ENCODE results near the gene ADCY1. TPM values are rescaled to one million over a fixed set of nuclear protein-coding genes. Genes with fewer than 3 reads are reported as not detected.

Gene ADCY1
- total RNA-seq, 6 donors from 2014 or later: 0.46 to 4.1 (median 1.2) TPM

DNA sequence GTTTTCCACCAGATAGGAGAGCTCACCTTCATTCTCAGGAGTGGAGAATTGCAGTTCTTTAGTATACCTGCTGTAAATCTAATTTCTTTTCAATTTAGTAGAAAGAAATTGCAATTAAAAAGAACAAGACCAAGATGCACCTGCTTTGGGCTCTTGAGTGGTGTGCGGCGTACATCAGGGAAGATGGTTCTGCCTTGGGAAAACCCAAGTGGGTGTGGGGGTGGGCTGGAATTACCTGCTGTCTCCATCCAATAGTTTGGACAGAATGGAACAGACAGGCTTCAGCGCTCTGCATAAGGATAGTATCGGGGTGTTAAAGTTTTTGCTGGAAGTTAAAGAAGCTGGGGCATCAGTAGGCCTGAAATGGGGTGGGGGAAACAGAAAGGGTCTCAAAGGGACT, 7.2 kb upstream of the ADCY1 start:
- 92 to 96% methylated on average over 4 of the region's 4 CpGs for WGBS, 2 donors
- Histone ChIP-seq H3K27ac (no peak overlapping the region), H3K4me3 (no peak overlapping the region), H3K36me3 (no peaks in the 10 kb centered on the region), H3K27me3 (no peaks in the 10 kb centered on the region), H3K4me1 (peaks cover 0 to 3% (median 0%) of the 10 kb centered on the region in 4 donors), H3K9me3 (no peaks in the 10 kb centered on the region)
- TF ChIP-seq EP300 (IDR thresholded peaks at IDR 0.05) (no peak), POLR2A (IDR thresholded peaks at IDR 0.05) (no peak)
- DNase-seq (no peak), ATAC-seq (ENCODE audit: low FRiP score in 2 of 2) (no peak)

DNA sequence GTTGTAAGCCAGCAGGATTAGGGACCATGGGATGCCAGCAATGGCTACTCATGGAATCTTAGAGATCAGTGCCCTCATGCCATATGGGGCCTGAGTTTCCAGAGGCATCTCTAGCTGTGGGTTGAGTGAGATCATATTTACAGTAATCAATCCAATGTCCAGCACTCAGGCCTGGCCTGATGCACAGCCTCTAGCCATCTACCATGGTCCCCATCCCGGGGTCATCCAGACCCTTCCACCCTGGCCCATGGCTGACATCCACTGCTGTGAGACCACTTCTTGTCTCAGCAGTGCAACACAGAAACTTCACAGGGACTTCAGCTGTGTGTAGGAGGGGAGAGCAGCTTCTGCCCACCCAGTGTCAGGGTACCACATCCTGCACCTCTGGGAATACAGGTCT, 6.5 kb upstream of the ADCY1 start:
- TF ChIP-seq POLR2AphosphoS5 (IDR thresholded peaks at IDR 0.05): no peak
- no peak overlapping the region for H3K27ac ChIP-seq
- WGBS, 2 donors: 94 to 100% methylated on average over 1 of the region's 1 CpG
- DNase-seq (no peak), ATAC-seq (ENCODE audit: low FRiP score in 2 of 2) (no peak)
- no peaks in the 10 kb centered on the region for H3K36me3 ChIP-seq
- no peaks in the 10 kb centered on the region for H3K9me3 ChIP-seq
- peaks cover 0 to 3% (median 0%) of the 10 kb centered on the region in 4 donors for H3K4me1 ChIP-seq
- no peak overlapping the region for H3K4me3 ChIP-seq
- H3K27me3 ChIP-seq: no peaks in the 10 kb centered on the region

DNA sequence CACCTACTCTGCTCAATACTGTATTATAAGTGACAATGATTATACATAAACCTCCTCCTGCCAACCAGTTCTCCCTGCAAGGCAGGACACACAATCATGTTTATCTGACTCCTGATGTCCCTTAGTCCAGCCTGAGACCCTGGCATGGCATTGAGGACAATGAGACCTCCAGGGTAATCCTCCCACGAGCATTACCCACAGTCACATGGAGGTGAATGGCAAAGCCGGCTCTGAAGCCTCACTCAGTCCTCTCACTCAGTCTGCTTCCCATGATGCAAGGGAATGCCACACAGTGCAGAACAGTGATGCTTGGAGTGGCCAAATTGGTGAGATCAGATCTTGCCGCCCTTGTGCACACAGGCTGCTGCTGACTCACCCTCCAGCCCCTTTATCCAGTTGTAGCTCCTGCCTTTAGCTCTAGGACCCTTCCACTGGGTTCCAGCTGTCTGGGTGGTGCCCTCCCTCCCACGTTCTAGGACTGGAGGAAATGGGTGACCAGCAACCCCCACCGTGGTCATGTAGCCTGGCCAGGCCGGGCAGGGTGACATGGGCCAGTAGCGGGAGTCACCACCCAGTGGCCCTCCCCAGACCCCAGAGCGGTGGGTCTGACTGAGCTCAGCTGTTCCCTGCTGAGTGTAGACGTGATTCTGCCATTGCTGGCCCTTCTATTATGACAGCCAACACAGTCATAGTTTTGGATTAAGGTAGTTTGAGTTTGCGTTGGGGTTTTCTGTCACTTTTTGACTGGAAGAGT, 5.5 kb upstream of the ADCY1 start:
- WGBS, 2 donors: 82 to 100% methylated on average over 4 to 10 of the region's 10 CpGs
- DNase-seq: no peak

DNA sequence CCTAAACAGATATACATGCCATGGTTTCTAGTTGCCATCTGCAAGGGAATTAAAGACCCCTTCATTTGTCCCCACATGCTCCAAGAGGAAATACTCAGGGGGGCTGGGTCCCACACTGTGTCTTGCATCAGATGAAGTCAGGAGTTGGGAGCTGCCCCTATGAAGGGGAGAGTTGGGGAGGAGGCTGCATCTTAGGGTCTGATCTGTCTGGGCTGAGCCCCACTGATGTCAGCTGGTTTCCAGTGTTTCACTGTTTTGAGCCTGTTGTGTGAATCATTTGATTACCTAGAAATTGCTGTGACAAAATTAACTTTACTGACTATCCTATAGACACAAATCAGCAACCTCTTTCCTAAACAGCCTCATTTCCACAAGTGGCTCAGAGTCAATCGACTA, 4.9 kb upstream of the ADCY1 start:
- H3K36me3 ChIP-seq: no peaks in the 10 kb centered on the region
- ATAC-seq (ENCODE audit: low FRiP score in 2 of 2) (no peak), DNase-seq (no peak)
- no peaks in the 10 kb centered on the region for H3K9me3 ChIP-seq
- H3K4me1 ChIP-seq: peaks cover 0 to 8% (median 4%) of the 10 kb centered on the region in 4 donors
- H3K27ac ChIP-seq: no peak overlapping the region
- no peak for TF ChIP-seq POLR2AphosphoS5 (IDR thresholded peaks at IDR 0.05)
- TF ChIP-seq, protein P1, sequence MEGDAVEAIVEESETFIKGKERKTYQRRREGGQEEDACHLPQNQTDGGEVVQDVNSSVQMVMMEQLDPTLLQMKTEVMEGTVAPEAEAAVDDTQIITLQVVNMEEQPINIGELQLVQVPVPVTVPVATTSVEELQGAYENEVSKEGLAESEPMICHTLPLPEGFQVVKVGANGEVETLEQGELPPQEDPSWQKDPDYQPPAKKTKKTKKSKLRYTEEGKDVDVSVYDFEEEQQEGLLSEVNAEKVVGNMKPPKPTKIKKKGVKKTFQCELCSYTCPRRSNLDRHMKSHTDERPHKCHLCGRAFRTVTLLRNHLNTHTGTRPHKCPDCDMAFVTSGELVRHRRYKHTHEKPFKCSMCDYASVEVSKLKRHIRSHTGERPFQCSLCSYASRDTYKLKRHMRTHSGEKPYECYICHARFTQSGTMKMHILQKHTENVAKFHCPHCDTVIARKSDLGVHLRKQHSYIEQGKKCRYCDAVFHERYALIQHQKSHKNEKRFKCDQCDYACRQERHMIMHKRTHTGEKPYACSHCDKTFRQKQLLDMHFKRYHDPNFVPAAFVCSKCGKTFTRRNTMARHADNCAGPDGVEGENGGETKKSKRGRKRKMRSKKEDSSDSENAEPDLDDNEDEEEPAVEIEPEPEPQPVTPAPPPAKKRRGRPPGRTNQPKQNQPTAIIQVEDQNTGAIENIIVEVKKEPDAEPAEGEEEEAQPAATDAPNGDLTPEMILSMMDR (IDR thresholded peaks at IDR 0.05): no peak
- TF ChIP-seq EP300 (IDR thresholded peaks at IDR 0.05): no peak
- no peak for TF ChIP-seq POLR2A (IDR thresholded peaks at IDR 0.05)
- 80 to 87% methylated on average over 1 of the region's 1 CpG for WGBS, 2 donors
- peaks cover 0 to 4% (median 0%) of the 10 kb centered on the region in 4 donors for H3K27me3 ChIP-seq
- no peak overlapping the region for H3K4me3 ChIP-seq

More for the DNA sequence above, 5.5 kb upstream of the ADCY1 start:
- Histone ChIP-seq H3K27me3 (peaks cover 0 to under 1% (median 0%) of the 10 kb centered on the region in 4 donors), H3K4me3 (no peak overlapping the region), H3K27ac (no peak overlapping the region), H3K9me3 (no peaks in the 10 kb centered on the region), H3K4me1 (peaks cover 0 to 3% (median 2%) of the 10 kb centered on the region in 4 donors), H3K36me3 (no peaks in the 10 kb centered on the region)
- ATAC-seq (ENCODE audit: low FRiP score in 2 of 2): no peak
- TF ChIP-seq POLR2A (IDR thresholded peaks at IDR 0.05): no peak
- no peak for TF ChIP-seq EP300 (IDR thresholded peaks at IDR 0.05)
- TF ChIP-seq POLR2AphosphoS5 (IDR thresholded peaks at IDR 0.05): no peak
- TF ChIP-seq, protein P1 (IDR thresholded peaks at IDR 0.05): no peak

DNA sequence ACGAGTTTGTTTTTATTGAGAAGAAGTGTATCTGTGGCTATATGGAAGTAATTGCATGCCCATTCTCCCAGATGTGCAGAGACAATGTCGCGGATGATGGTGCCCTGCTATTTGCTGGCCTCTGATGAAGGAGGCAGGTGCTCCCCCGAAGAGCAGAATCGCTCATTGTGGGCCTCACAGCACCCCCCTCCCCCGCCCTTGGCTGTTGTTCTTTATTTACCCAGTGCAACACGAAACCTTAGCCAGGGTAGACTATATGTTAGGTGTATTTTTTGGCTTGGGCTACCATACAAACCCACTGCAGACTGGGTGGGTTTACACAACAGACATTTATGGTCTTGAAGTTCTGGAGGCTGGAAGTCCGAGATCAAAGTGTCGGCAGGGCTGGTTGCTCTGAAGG, 3.4 kb upstream of the ADCY1 start:
- no peak overlapping the region for H3K4me3 ChIP-seq
- H3K9me3 ChIP-seq: no peaks in the 10 kb centered on the region
- peaks cover 10 to 21% (median 13%) of the 10 kb centered on the region in 4 donors for H3K4me1 ChIP-seq
- TF ChIP-seq POLR2A (IDR thresholded peaks at IDR 0.05) (no peak), EP300 (IDR thresholded peaks at IDR 0.05) (no peak), POLR2AphosphoS5 (IDR thresholded peaks at IDR 0.05) (no peak)
- TF ChIP-seq, protein P1 (IDR thresholded peaks at IDR 0.05): no peak
- ATAC-seq (ENCODE audit: low FRiP score in 2 of 2) (no peak), DNase-seq (no peak)
- H3K27ac ChIP-seq: no peak overlapping the region
- H3K36me3 ChIP-seq: no peaks in the 10 kb centered on the region
- WGBS, 2 donors: 87 to 97% methylated on average over 7 to 9 of the region's 9 CpGs
- H3K27me3 ChIP-seq: peaks cover 0 to 15% (median 5%) of the 10 kb centered on the region in 4 donors

DNA sequence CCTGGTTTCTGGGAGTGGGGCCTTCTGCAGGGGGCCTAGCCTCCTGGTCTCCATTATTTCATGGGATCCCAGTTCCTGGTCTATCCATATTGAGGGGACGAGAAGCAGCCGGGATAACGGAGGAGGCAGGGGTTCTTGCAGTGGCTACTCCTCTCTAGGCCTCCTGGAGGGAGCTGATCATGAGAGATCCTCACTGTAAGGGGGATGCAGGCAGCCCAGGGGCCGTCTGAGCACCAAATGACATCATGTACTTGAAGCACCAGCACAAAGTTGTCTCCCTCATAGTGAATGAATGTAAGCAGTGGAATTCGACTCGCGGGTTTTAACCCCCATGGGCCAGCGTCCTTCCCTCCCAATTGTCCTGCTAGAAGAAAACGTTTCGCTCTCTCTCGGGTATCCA, 964 bp upstream of the ADCY1 start:
- TF ChIP-seq POLR2A (IDR thresholded peaks at IDR 0.05): no peak
- no peak for TF ChIP-seq POLR2AphosphoS5 (IDR thresholded peaks at IDR 0.05)
- no peak for TF ChIP-seq EP300 (IDR thresholded peaks at IDR 0.05)
- TF ChIP-seq, protein P1 (IDR thresholded peaks at IDR 0.05): no peak
- H3K4me1 ChIP-seq: peaks cover 10 to 22% (median 13%) of the 10 kb centered on the region in 4 donors
- peaks cover 0 to 16% (median 7%) of the 10 kb centered on the region in 4 donors for H3K27me3 ChIP-seq
- no peaks in the 10 kb centered on the region for H3K36me3 ChIP-seq
- H3K9me3 ChIP-seq: no peaks in the 10 kb centered on the region
- no peak overlapping the region for H3K27ac ChIP-seq
- no peak for DNase-seq
- H3K4me3 ChIP-seq: no peak overlapping the region
- 57 to 69% methylated on average over 11 of the region's 11 CpGs for WGBS, 2 donors
- ATAC-seq (ENCODE audit: low FRiP score in 2 of 2): no peak
